BLaER1 treated with 17β-estradiol and CSF1 and Interleukin-3, amounts not matched to agents 10 nM and 100 nM (cell line): ENCODE data around the gene CTRB1.

Experiments used
- H3K27ac ChIP-seq, 11 experiments: shearing (Covaris generic); formaldehyde crosslinking; 2 replicates each; pipeline ENCODE4 v1.8.1; 2022
- H3K27me3 ChIP-seq, 11 experiments: shearing (Covaris generic); formaldehyde crosslinking; 2 replicates each; pipeline ENCODE4 v1.8.1; 2022
- H3K36me3 ChIP-seq, 11 experiments: shearing (Covaris generic); formaldehyde crosslinking; 2 replicates each; pipeline ENCODE4 v1.8.1; 2022
- H3K4me1 ChIP-seq, 10 experiments: shearing (Covaris generic); formaldehyde crosslinking; 2 replicates each; pipeline ENCODE4 v1.8.1; 2022
- H3K4me2 ChIP-seq, 11 experiments: shearing (Covaris generic); formaldehyde crosslinking; 2 replicates each; pipeline ENCODE4 v1.8.1; 2022
- H3K4me3 ChIP-seq, 10 experiments: shearing (Covaris generic); formaldehyde crosslinking; 2 replicates each; pipeline ENCODE4 v1.8.1; 2022
- H3K9ac ChIP-seq, 11 experiments: shearing (Covaris generic); formaldehyde crosslinking; 2 replicates each; pipeline ENCODE4 v1.8.1; 2022
- H3K9me3 ChIP-seq, 11 experiments: shearing (Covaris generic); formaldehyde crosslinking; replicated peaks in 1 of 11; 2 replicates each; pipeline ENCODE4 v1.8.1; 2022
- H4K20me1 ChIP-seq, 11 experiments: shearing (Covaris generic); formaldehyde crosslinking; 2 replicates each; pipeline ENCODE4 v1.8.1; 2022
- Cebpa-rat ChIP-seq, 11 experiments: shearing (Covaris generic); IDR thresholded peaks; 2 replicates each; pipeline ENCODE4 v1.8.1; 2022

Gene CTRB1

DNA sequence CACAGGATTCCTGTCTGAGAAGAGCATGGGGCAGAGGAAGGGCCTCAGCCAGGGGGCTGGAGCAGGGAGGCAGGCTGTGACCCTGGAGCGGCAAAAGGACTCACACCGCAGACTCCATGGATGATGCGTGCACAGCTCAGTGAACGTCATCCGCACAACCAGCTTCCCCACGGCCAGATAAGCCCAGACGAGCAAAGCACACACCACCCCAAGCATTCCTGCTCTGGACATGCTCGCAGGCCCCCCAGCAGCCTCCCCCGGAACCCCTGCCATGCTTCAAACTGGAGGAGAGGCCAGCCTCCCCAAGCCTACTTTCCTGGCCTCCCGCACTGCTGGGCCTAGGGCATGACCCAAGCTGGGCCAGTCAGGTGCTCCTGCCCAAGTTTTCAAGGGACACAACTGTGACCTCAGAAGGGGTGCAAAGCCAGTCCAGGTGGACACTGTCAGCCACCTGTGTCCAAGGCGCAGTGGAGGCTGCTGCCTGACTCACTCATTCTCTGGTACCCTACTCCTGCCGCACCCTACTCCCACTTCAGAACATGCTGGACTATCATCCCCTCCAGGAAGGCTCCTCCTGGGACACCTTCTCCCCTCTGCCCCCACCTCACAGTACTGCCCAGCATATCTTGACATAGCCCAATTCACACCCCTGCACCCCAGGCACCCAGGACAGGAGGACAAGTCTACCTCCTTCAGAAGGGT, 27.9 kb downstream of the CTRB1 start:
- no peaks in the 10 kb centered on the region for H3K36me3 ChIP-seq

DNA sequence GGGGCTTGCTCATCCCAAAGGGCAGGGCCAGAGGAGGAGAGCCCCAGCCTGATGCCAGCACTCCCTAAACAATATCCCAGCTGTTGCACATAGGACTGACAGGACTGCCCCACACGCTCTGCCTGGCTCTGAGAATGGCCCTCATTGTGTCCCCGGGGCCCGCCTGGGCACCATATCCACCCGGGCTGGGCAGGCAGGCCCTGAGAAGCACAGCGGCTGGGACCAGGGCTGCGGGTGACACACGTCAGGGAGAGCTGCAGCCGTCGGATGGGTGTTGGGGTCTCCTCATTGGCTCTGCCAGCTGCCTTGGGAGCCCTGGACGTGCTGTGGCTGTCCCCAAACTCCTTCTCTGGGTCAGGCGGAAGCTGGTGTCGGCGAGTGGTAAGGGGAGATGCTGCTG, 28.5 kb downstream of the CTRB1 start:
- peaks cover 33 to 46% (median 42%) of the 10 kb centered on the region in 10 experiments for H3K4me1 ChIP-seq
- H3K9me3 ChIP-seq, result no peaks in the 10 kb centered on the region
- H4K20me1 ChIP-seq, result peaks cover 11 to 100% (median 52%) of the 10 kb centered on the region in 11 experiments; a peak in 21 of 22 replicates
- no peak overlapping the region for H3K4me3 ChIP-seq
- no peak overlapping the region for H3K9ac ChIP-seq
- peaks cover 51 to 91% (median 60%) of the 10 kb centered on the region in 11 experiments for H3K27me3 ChIP-seq
- H3K4me2 ChIP-seq, result no peak overlapping the region
- H3K27ac ChIP-seq, result no peak overlapping the region
- no peak for TF ChIP-seq Cebpa-rat (IDR thresholded peaks at IDR 0.05)
- no peaks in the 10 kb centered on the region for H3K36me3 ChIP-seq

More for the DNA sequence above, 27.9 kb downstream of the CTRB1 start:
- H3K4me1 ChIP-seq, result peaks cover 33 to 46% (median 42%) of the 10 kb centered on the region in 10 experiments
- H3K27ac ChIP-seq, result no peak overlapping the region
- H3K9me3 ChIP-seq, result no peaks in the 10 kb centered on the region
- H3K9ac ChIP-seq, result no peak overlapping the region
- TF ChIP-seq Cebpa-rat (IDR thresholded peaks at IDR 0.05), result no peak
- H3K4me2 ChIP-seq, result no peak overlapping the region
- peaks cover 11 to 100% (median 47%) of the 10 kb centered on the region in 11 experiments; a peak in 21 of 22 replicates for H4K20me1 ChIP-seq
- H3K27me3 ChIP-seq, result peaks cover 45 to 91% (median 54%) of the 10 kb centered on the region in 11 experiments
- H3K4me3 ChIP-seq, result no peak overlapping the region

DNA sequence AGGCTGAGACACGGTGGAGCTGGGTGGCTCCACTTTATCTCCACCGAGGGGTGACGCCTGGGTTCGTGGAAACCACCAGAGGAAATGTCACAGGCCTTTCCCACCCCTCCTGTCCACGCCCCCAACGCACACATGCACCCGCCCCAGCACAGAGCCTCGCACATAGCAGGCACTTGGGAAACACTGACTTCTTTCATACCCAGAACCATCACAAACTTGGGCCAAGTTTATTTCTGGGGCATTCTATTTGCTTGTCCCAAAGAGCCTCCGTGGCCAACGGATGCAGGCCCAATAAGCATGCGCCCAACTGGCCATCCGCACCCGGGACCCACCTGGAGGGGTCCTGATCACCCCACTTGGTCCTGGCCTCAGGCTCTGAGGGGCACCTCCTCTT, 29.4 kb downstream of the CTRB1 start:
- Histone ChIP-seq H3K36me3 (no peaks in the 10 kb centered on the region), H3K4me2 (peak overlapping the region in 6 of 11 experiments; percentile 6 to 31 (median 22); a peak in 8 of 22 replicates), H3K27ac (no peak overlapping the region), H3K4me3 (no peak overlapping the region), H3K4me1 (peaks cover 33 to 46% (median 42%) of the 10 kb centered on the region in 10 experiments), H3K9me3 (no peaks in the 10 kb centered on the region), H4K20me1 (peaks cover 11 to 100% (median 57%) of the 10 kb centered on the region in 11 experiments; a peak in 21 of 22 replicates), H3K9ac (no peak overlapping the region), H3K27me3 (peaks cover 60 to 91% (median 69%) of the 10 kb centered on the region in 11 experiments)
- no peak for TF ChIP-seq Cebpa-rat (IDR thresholded peaks at IDR 0.05)

DNA sequence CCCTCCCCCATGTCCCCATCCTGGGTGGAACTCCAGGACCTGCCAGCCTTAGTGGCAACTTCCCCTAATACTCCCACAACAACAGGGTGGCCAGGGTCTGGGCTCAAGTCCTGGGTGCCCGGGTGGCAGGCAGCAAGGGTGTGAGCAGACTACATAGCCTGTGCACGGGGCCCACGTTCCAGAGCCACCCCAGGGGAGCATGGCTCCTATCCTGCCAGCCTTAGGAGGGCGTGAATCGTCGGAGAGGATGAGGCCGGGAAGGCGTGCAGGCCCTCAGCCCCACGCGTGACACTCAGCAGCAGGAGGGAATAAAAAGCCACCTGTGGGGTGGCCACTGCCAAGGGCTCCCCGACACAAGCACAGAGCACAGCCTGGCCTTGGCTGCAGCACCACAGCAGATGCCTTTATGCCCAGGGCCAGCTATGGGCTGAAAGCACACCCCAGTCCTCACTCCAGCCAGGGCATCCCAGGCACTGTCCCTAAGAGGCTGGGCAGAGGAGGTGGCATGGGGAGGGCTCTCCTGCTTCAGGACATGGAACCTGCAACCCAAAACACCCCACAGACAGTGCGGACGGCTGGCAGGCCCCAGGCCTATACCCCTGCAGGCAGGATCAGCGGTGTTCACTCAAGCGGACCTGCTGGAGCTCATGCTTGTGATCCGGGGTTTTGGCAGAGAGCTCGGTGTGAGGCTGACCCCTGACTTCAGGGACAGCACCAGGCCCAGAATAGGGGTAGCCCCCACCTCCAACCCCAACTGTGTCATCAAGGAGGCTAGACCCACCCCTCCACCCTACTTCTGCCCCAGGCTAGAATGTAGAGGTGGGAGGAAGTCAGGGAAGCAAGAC, 30.0 kb downstream of the CTRB1 start:
- no peaks in the 10 kb centered on the region for H3K36me3 ChIP-seq
- H3K9ac ChIP-seq, result no peak overlapping the region
- peak overlapping the region in 6 of 11 experiments; percentile 6 to 31 (median 22); a peak in 8 of 22 replicates for H3K4me2 ChIP-seq
- H3K9me3 ChIP-seq, result no peaks in the 10 kb centered on the region
- peaks cover 32 to 44% (median 40%) of the 10 kb centered on the region in 10 experiments for H3K4me1 ChIP-seq
- peaks cover 11 to 100% (median 63%) of the 10 kb centered on the region in 11 experiments; a peak in 21 of 22 replicates for H4K20me1 ChIP-seq
- H3K27me3 ChIP-seq, result peaks cover 66 to 91% (median 75%) of the 10 kb centered on the region in 11 experiments
- no peak overlapping the region for H3K4me3 ChIP-seq
- TF ChIP-seq Cebpa-rat (IDR thresholded peaks at IDR 0.05), result no peak
- no peak overlapping the region for H3K27ac ChIP-seq

DNA sequence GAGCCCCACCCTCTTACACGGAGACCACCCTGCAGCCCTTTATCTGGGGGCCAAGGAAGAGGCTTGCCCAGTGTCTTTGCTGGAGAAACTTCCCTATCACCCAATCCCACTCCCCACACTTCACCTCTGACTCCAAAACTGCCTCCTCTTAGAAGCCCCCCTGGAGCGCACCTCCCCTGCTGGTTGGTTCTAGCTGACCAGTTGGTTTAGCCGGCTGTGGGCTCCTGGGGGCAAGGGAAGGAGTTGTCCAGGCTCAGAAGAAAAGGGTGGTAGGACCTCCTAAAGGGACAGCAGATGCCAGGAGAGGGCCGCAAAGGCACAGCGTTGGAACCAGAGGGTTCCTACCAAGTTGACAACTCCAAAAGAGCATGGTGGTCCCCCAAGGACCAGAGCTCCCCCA, 30.7 kb downstream of the CTRB1 start:
- no peak overlapping the region for H3K4me3 ChIP-seq
- H3K27me3 ChIP-seq, result peaks cover 70 to 96% (median 82%) of the 10 kb centered on the region in 11 experiments
- peaks cover 26 to 37% (median 34%) of the 10 kb centered on the region in 10 experiments for H3K4me1 ChIP-seq
- H3K36me3 ChIP-seq, result no peaks in the 10 kb centered on the region
- peaks cover 11 to 100% (median 70%) of the 10 kb centered on the region in 11 experiments; a peak in 21 of 22 replicates for H4K20me1 ChIP-seq
- H3K4me2 ChIP-seq, result no peak overlapping the region
- no peak overlapping the region for H3K9ac ChIP-seq
- TF ChIP-seq Cebpa-rat (IDR thresholded peaks at IDR 0.05), result no peak
- H3K27ac ChIP-seq, result no peak overlapping the region
- no peaks in the 10 kb centered on the region for H3K9me3 ChIP-seq

DNA sequence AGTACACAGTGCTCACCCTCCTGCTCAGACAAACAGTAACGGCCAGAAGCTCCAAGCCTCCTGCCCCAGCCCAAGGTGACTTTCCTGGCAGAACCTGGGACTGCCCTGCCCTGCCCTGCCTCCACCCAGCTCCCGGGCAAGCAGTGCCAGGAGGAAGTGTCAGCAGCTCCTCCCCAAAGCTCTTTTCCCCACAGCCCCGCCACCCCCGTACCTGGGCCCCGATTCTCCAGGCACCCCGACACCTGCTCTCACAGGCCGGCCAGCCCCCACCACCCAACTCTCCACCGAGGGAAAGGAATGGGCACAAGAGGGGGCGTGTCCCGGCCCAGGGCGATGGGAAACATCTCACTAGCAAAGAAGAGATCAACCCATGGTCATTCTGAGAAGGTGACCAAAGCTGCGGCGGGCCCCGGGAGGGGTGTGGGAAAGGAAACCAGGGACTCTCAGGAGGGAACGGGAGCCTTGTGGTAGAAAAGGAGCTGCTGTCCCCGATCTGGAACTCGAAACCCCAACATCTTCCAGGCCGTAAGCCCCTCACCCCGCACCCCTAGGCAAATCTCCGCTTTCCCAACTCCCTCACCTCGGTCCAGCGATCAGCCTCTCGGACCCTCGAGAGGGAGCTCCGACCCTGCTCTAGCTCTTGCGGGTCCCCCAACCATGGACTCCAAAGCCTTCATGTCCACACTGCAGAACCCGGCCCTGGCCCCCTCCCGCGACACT, 31.5 kb downstream of the CTRB1 start:
- peaks cover 72 to 100% (median 88%) of the 10 kb centered on the region in 11 experiments for H3K27me3 ChIP-seq
- H4K20me1 ChIP-seq, result peaks cover 11 to 100% (median 77%) of the 10 kb centered on the region in 11 experiments; a peak in 21 of 22 replicates
- H3K9me3 ChIP-seq, result no peaks in the 10 kb centered on the region
- H3K4me2 ChIP-seq, result peak overlapping the region; percentile 85 to 100 (median 98)
- no peaks in the 10 kb centered on the region for H3K36me3 ChIP-seq
- peak overlapping the region in 7 of 11 experiments; percentile 15 to 70 (median 62); a peak in 10 of 22 replicates for H3K9ac ChIP-seq
- no peak overlapping the region for H3K27ac ChIP-seq
- H3K4me3 ChIP-seq, result peak overlapping the region; percentile 42 to 70 (median 60)
- TF ChIP-seq Cebpa-rat (IDR thresholded peaks at IDR 0.05), result no peak
- peaks cover 18 to 31% (median 25%) of the 10 kb centered on the region in 10 experiments for H3K4me1 ChIP-seq

DNA sequence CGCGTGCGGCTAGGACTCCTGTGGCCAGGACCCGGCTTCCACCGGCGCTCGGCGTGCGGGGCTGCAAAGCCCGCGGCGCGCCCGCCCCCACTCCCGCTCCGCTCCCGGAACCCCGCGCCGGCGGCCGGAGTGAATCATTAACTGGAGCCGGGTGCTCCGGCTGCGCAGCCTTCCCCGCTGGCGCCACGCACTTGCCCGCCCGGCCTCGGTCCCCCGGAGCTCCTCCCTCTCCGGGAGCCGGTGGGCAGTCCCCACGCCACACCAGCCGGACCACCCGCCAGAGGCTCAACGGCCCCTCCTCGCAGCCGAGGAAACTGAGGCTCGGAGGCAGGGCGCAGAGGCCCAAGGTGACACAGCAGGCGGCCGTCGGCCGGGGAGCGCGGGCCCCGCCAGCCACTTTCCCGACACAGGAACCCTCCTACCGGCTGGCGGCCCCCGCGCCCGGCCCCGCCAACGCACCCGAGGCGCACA, 32.1 kb downstream of the CTRB1 start:
- H3K27ac ChIP-seq, result no peak overlapping the region
- H3K27me3 ChIP-seq, result peaks cover 72 to 100% (median 88%) of the 10 kb centered on the region in 11 experiments
- peaks cover 13 to 26% (median 20%) of the 10 kb centered on the region in 10 experiments for H3K4me1 ChIP-seq
- peaks cover 11 to 100% (median 76%) of the 10 kb centered on the region in 11 experiments; a peak in 21 of 22 replicates for H4K20me1 ChIP-seq
- peak overlapping the region; percentile 85 to 100 (median 98) for H3K4me2 ChIP-seq
- no peaks in the 10 kb centered on the region for H3K36me3 ChIP-seq
- no peaks in the 10 kb centered on the region for H3K9me3 ChIP-seq
- H3K4me3 ChIP-seq, result peak overlapping the region; percentile 42 to 70 (median 60)
- peak overlapping the region in 9 of 11 experiments; percentile 15 to 70 (median 48); a peak in 15 of 22 replicates for H3K9ac ChIP-seq
- no peak for TF ChIP-seq Cebpa-rat (IDR thresholded peaks at IDR 0.05)
